Smooth muscle cell of the coronary artery (primary cell): ENCODE data around the gene ACVRL1. TPM values are rescaled to one million over a fixed set of nuclear protein-coding genes. Genes with fewer than 3 reads are reported as not detected.

Experiments
- total RNA-seq: library from RNA; depleted of rRNA; stranded (reverse); fragments of >200 nt; gene quantifications from 2 replicates; pipeline ENCODE4 v1.2.3, GENCODE V29; 2014; ENCODE audit warnings: low replicate concordance

Gene ACVRL1
- 109 and 133 TPM in 2 replicates for total RNA-seq

GRCh38 chr12:51907083-51907855 is at the start of gene ACVRL1:
Gene ACVRL1, plus strand, starts transcription at chr12:51907504. Its CDS starts 4,971 bp downstream, at chr12:51912475.

GRCh38 chr12:51887476-51888315 is 19.6 kb upstream of the ACVRL1 start, which contains the start of gene ANKRD33:
Gene ANKRD33, plus strand, starts transcription at chr12:51888103. Its CDS starts 84 bp downstream, at chr12:51888187.

GRCh38 chr12:51951199-51951842 is 44.0 kb downstream of the ACVRL1 start, which contains the start of gene ACVR1B:
Gene ACVR1B, plus strand, starts transcription at chr12:51951699. Its CDS starts 45 bp downstream, at chr12:51951744.

Other genes starting within 250 kb of the ACVRL1 start
- gene FIGNL2, start 58.8 kb upstream of the ACVRL1 start, total RNA-seq = 0.12 TPM in 1 of 2 replicates, not detected in the other
- 0.23 TPM in 1 of 2 replicates, not detected in the other for gene ANKRD33, start 19.4 kb upstream of the ACVRL1 start, total RNA-seq
- gene ACVR1B, start 44.2 kb downstream of the ACVRL1 start, total RNA-seq = 17.5 and 23.4 TPM in 2 replicates
- 11.7 and 20.2 TPM in 2 replicates for gene TAMALIN, start 99.4 kb downstream of the ACVRL1 start, total RNA-seq
- 1.8 and 4.0 TPM in 2 replicates for gene NR4A1, start 143.9 kb downstream of the ACVRL1 start, total RNA-seq
- gene ATG101, start 162.5 kb downstream of the ACVRL1 start, total RNA-seq = 109 and 116 TPM in 2 replicates
- gene SMIM41, start 172.2 kb downstream of the ACVRL1 start, total RNA-seq = 0.12 and 0.15 TPM in 2 replicates